OCI-LY7 (cell line): ENCODE measurements around the gene SHISAL2A. TPM values are rescaled to one million over a fixed set of nuclear protein-coding genes. Genes with fewer than 3 reads are reported as not detected.

Experiments used
- BruUV-seq: library from RNA; stranded (reverse); fragments of 400-500 nt; replicated peaks from 2 replicates; lab custom pipeline; 2021; lab: Mats Ljungman, UMichigan
- CTCF ChIA-PET: fragments of 300-600 bp; sonication (Branson Sonifier 250); formaldehyde crosslinking; loops from one replicate; lab custom pipeline; 2022; ENCODE audit warnings: antibody characterized with exemption; ENCODE audit not compliant: unreplicated experiment; lab: Charles Lee
- POLR2A ChIA-PET: fragments of 300-600 bp; sonication (Branson Sonifier 250); formaldehyde crosslinking; loops from one replicate; lab custom pipeline; 2022; ENCODE audit warnings: antibody characterized with exemption; lab: Charles Lee
- DNase-seq: peaks from one replicate; pipeline ENCODE4 v3.0.0-alpha.2; 2015; ENCODE audit warnings: low spot score
- H2AFZ ChIP-seq: fragments of 200-600 bp; sonication (generic), shearing (Covaris generic); 2 replicates; pipeline ENCODE4 v1.6.1; 2014; ENCODE audit warnings: mild to moderate bottlenecking, antibody characterized with exemption, low read length, moderate library complexity
- H3K27ac ChIP-seq: fragments of 200-600 bp; sonication (generic); 2 replicates; pipeline ENCODE4 v1.5.1; 2014; ENCODE audit warnings: mixed run types, low read depth, mild to moderate bottlenecking, moderate library complexity, low read length, inconsistent platforms; ENCODE audit not compliant: poor library complexity, severe bottlenecking
- H3K36me3 ChIP-seq: fragments of 200-600 bp; sonication (generic); 2 replicates; pipeline ENCODE4 v1.6.1; 2014; ENCODE audit warnings: mild to moderate bottlenecking, antibody characterized with exemption, low read length, moderate library complexity, mixed read lengths; ENCODE audit not compliant: insufficient read depth
- H3K4me1 ChIP-seq: fragments of 200-600 bp; sonication (generic); 2 replicates; pipeline ENCODE4 v1.5.1; 2014; ENCODE audit warnings: mild to moderate bottlenecking, low read length; ENCODE audit not compliant: insufficient read depth, poor library complexity, severe bottlenecking
- H3K4me2 ChIP-seq: fragments of 200-600 bp; sonication (generic); 2 replicates; pipeline ENCODE4 v1.6.1; 2014; ENCODE audit warnings: mild to moderate bottlenecking, low read length
- H3K4me3 ChIP-seq: fragments of 200-600 bp; sonication (generic); 2 replicates; pipeline ENCODE4 v1.5.1; 2014; ENCODE audit warnings: mild to moderate bottlenecking, low read depth, low read length; ENCODE audit not compliant: poor library complexity, severe bottlenecking
- H3K79me2 ChIP-seq: fragments of 200-600 bp; sonication (generic); 2 replicates; pipeline ENCODE4 v1.6.1; 2016; ENCODE audit warnings: low read depth, mild to moderate bottlenecking, low read length, moderate library complexity, mixed read lengths; ENCODE audit not compliant: insufficient read depth
- H3K9me2 ChIP-seq: fragments of 200-600 bp; sonication (generic); 2 replicates; pipeline ENCODE4 v1.6.1; 2016; ENCODE audit warnings: mild to moderate bottlenecking, low read length, mixed read lengths; ENCODE audit not compliant: insufficient read depth
- H3K9me3 ChIP-seq: fragments of 200-600 bp; sonication (generic); 2 replicates; pipeline ENCODE4 v1.6.1; 2014; ENCODE audit warnings: mild to moderate bottlenecking, mixed run types, low read length, mixed read lengths
- H4K20me1 ChIP-seq: fragments of 200-600 bp; sonication (generic); 2 replicates; pipeline ENCODE4 v1.6.1; 2014; ENCODE audit warnings: mild to moderate bottlenecking, antibody characterized with exemption, low read length, moderate library complexity, mixed read lengths; ENCODE audit not compliant: insufficient read depth
- EZH2phosphoT487 ChIP-seq: fragments of 200-600 bp; sonication (generic); IDR thresholded peaks from 2 replicates; pipeline ENCODE4 v1.6.1; 2018; ENCODE audit warnings: low read depth, borderline replicate concordance, mild to moderate bottlenecking, mixed run types, antibody characterized with exemption, low read length, moderate library complexity, mixed read lengths
- intact Hi-C: fragments of 100-400 bp; cut with micrococcal nuclease; formaldehyde crosslinking; loops from one replicate; pipeline ENCODE4 v1.10.0; 2022; ENCODE audit not compliant: unreplicated experiment
- total RNA-seq, 2 experiments: library from RNA; depleted of rRNA in 1 of 2; stranded (reverse); fragments of >200 nt in 1 of 2; shearing (Covaris generic) in 1 of 2; gene quantifications; 2 replicates each; pipeline ENCODE4 v1.2.3, GENCODE V29; 2014 to 2022
- TF ChIP-seq, protein P1 (sequence below): fragments of 200-600 bp; sonication (generic); conservative IDR thresholded peaks from 2 replicates; pipeline ENCODE4 v1.5.1; 2014; ENCODE audit warnings: mild to moderate bottlenecking, antibody characterized with exemption, low read length, moderate library complexity, mixed read lengths

Gene SHISAL2A
- total RNA-seq, 2 experiments from 2014 or later, result 0.27 to 0.69 TPM

DNA sequence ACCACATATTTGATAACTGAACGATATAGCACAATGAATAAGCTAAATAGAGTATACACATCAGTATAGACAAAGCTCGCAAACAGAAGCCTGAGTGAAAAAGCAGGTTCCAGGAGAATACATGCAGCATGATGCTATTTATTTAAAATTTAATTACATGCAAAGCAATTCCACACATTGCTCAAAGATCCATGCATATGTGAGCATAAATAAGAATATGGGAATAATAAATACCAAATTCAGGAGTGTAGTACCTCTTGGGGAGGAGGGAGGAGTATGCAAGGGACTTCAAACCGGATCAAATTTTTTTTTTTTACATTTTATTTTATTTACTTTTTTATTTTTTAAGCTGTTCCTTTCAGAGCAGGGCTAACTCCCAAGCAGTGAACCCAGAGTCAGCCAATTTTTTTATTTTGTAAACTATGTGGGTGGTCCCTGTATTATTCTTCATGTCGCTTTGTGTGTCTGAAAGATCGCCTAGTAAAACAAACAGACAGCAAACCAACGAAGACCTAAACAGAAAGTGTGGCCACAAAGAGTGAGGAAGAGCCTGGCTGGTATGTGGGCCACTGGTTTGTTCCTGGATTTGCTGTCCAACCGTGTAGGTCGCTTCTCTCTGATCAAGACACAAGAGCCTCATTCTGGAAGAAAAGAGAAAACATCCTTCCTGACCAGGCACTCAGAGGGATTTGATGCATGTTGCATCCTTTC lies 4.2 kb upstream of the SHISAL2A start:
- Histone ChIP-seq H3K4me3 (no peak overlapping the region), H3K36me3 (no peaks in the 10 kb centered on the region), H3K4me1 (peaks cover 33% of the 10 kb centered on the region), H3K9me2 (no peaks in the 10 kb centered on the region), H3K79me2 (no peaks in the 10 kb centered on the region), H3K4me2 (no peak overlapping the region; the same call in 1 of the 2 replicates), H2AFZ (no peak overlapping the region), H3K27ac (no peak overlapping the region), H4K20me1 (no peaks in the 10 kb centered on the region), H3K9me3 (peaks cover 6% of the 10 kb centered on the region)
- TF ChIP-seq EZH2phosphoT487, result no peak
- TF ChIP-seq, protein P1, sequence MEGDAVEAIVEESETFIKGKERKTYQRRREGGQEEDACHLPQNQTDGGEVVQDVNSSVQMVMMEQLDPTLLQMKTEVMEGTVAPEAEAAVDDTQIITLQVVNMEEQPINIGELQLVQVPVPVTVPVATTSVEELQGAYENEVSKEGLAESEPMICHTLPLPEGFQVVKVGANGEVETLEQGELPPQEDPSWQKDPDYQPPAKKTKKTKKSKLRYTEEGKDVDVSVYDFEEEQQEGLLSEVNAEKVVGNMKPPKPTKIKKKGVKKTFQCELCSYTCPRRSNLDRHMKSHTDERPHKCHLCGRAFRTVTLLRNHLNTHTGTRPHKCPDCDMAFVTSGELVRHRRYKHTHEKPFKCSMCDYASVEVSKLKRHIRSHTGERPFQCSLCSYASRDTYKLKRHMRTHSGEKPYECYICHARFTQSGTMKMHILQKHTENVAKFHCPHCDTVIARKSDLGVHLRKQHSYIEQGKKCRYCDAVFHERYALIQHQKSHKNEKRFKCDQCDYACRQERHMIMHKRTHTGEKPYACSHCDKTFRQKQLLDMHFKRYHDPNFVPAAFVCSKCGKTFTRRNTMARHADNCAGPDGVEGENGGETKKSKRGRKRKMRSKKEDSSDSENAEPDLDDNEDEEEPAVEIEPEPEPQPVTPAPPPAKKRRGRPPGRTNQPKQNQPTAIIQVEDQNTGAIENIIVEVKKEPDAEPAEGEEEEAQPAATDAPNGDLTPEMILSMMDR, result no peak
- ChIA-PET CTCF (no interaction called here), POLR2A (interaction anchor here (1.3 to 1.7 kb wide), 2 partner anchors 13 to 19 kb away, joined by 4 to 5 read pairs; no protein-coding TSS in a partner anchor)
- intact Hi-C loops, result no loop called here
- no peak for DNase-seq
- no TSS peak for BruUV-seq

DNA sequence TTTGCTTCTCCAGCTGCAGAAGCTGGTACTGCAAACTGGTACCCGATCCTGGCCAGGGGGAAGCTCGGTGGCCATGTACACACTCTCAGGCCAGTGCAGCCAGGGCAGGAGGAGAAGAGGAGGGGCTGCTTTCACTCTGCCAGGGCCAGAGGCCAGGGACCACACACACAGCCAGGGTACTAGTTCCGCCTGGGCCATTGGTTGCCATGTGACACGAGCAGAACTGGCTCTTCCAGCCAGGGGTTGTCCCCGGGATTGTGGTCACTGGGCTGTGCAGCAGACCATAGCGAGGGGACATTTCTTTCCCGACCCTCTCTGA lies 3.7 kb upstream of the SHISAL2A start:
- no peak overlapping the region for H3K27ac ChIP-seq
- BruUV-seq, result no TSS peak
- H3K4me2 ChIP-seq, result no peak overlapping the region; the same call in 1 of the 2 replicates
- intact Hi-C loops, result no loop called here
- ChIA-PET CTCF (no interaction called here), POLR2A (interaction anchor here (1.7 kb wide), 1 partner anchor 13 kb away, joined by 4 read pairs; no protein-coding TSS in a partner anchor)
- DNase-seq, result no peak
- no peak overlapping the region for H2AFZ ChIP-seq
- TF ChIP-seq EZH2phosphoT487, result no peak
- TF ChIP-seq, protein P1, result no peak
- H4K20me1 ChIP-seq, result no peaks in the 10 kb centered on the region
- H3K79me2 ChIP-seq, result no peaks in the 10 kb centered on the region
- H3K4me3 ChIP-seq, result no peak overlapping the region
- H3K9me3 ChIP-seq, result peaks cover 2% of the 10 kb centered on the region
- H3K36me3 ChIP-seq, result no peaks in the 10 kb centered on the region
- peaks cover 38% of the 10 kb centered on the region for H3K4me1 ChIP-seq
- H3K9me2 ChIP-seq, result no peaks in the 10 kb centered on the region

DNA sequence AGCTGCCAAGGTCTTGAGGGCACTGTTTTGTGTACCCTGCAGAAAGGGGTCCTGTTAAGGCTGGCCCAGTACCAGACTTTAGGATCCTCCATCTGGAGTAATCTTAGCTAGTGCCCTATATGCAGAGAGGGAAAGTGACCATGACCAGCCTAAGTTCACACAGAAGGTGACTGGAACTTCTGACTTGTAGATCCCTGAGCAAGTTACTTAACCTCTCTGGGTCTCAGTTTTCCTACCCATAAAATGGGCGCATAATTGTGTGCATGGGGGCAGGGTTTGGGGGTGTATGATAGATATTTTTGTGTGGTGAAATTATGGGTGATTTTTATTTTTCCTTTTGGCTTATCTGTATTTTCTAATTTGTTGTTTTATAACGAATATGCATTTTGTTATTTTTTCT lies 3.3 kb upstream of the SHISAL2A start:
- Histone ChIP-seq H3K79me2 (no peaks in the 10 kb centered on the region), H3K4me3 (no peak overlapping the region), H3K9me2 (no peaks in the 10 kb centered on the region), H3K4me1 (peaks cover 39% of the 10 kb centered on the region), H4K20me1 (no peaks in the 10 kb centered on the region), H3K27ac (no peak overlapping the region), H2AFZ (no peak overlapping the region), H3K4me2 (no peak overlapping the region; the same call in 1 of the 2 replicates), H3K36me3 (no peaks in the 10 kb centered on the region; the same call in 1 of the 2 replicates), H3K9me3 (peaks cover 4% of the 10 kb centered on the region; the same call in 1 of the 2 replicates)
- ChIA-PET POLR2A (interaction anchor here (0.6 to 1.7 kb wide), 3 partner anchors 12 to 341 kb away, joined by 3 to 5 read pairs (median 4); no protein-coding TSS in a partner anchor), CTCF (no interaction called here)
- DNase-seq, result no peak
- BruUV-seq, result no TSS peak
- TF ChIP-seq, protein P1, result no peak
- TF ChIP-seq EZH2phosphoT487, result no peak
- intact Hi-C loops, result no loop called here
